Measurements from ENCODE around the gene COG6. TPM values are rescaled to one million over a fixed set of nuclear protein-coding genes. Genes with fewer than 3 reads are reported as not detected.

The COG6 gene
- total and polyA plus RNA-seq, 3 donors from 2014 or later, result 32.0 to 50.7 (median 47.8) TPM

DNA sequence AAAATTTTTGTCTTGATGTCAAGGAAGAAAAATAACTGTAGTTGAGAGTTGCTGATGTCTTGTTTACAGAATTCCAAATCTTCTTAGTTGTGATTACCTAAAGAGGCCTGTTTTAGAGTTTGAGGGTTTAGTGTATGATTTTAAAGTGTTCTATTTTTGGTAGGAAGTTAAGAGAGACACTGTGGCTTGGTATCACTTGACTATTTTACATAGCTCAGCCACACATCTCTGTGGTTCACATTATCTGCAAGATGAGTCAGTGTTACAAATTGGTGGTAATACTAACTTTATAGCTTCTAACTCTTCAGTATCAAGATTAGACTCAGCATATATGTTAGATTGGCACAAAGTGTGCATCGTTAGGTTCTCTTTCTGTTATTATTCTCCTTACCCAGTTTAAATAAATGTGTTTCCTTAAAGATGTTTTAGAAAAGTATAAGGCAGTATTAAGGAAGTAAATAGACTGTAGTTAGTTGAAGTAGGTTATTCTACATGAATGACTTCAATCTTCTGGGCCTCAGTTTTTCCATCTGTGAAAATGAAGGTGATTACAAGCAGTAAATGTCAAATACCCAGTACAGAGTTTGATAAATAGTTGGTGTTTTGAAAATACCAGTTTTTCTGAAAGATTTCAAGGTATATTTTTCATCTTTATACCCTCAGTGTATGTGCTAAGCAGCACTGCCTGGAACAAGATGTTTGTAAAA is 33.4 kb downstream of the COG6 start:
- H3K27me3 ChIP-seq, result no peaks in the 10 kb centered on the region
- intact Hi-C loops (cut with DNase I; ENCODE audit: low total_unique reads), result no loop called here
- TF ChIP-seq POLR2A (IDR thresholded peaks at IDR 0.05), result no peak
- TF ChIP-seq, protein P1, sequence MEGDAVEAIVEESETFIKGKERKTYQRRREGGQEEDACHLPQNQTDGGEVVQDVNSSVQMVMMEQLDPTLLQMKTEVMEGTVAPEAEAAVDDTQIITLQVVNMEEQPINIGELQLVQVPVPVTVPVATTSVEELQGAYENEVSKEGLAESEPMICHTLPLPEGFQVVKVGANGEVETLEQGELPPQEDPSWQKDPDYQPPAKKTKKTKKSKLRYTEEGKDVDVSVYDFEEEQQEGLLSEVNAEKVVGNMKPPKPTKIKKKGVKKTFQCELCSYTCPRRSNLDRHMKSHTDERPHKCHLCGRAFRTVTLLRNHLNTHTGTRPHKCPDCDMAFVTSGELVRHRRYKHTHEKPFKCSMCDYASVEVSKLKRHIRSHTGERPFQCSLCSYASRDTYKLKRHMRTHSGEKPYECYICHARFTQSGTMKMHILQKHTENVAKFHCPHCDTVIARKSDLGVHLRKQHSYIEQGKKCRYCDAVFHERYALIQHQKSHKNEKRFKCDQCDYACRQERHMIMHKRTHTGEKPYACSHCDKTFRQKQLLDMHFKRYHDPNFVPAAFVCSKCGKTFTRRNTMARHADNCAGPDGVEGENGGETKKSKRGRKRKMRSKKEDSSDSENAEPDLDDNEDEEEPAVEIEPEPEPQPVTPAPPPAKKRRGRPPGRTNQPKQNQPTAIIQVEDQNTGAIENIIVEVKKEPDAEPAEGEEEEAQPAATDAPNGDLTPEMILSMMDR (IDR thresholded peaks at IDR 0.05), result no peak

DNA sequence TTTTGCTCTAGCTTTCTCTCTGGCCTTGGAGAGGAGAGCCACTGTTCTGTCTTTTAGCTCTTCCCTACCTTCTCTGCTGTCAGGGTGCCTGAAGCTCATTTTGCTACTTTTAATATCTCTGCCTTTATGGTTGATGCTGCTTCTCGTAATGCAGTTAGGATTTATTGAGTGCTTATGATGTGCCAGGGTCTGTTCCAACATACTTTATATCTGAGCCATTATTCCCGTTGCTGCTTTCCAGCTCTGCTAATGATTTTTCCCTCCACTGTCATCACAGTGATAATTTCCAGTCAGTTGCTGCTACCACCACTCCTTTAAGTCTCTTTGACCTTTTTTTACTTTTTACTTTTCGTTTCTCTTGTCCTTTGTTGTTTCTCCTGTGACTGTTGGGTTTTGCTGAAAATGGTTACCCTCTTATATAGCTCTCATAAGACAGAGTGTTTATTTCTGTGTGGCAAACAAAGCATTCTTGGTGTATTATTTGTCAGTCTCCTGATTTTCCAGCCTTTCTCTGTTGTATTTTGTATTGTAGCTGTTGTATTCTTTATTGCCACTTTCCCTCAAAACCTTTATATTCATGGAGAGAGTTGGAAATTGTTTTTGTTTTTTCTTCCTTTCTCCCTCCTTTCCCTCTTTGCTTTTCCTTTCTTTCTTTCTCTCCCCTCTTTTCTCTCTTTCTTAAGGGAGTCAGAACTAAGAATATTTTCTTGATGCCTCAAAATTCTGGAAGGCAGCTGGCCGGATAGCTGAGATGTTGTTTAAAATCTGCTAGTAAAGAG is 37.4 kb downstream of the COG6 start:
- no peaks in the 10 kb centered on the region for H3K9me3 ChIP-seq
- H3K4me3 ChIP-seq, result no peak overlapping the region
- no peak for TF ChIP-seq POLR2A (IDR thresholded peaks at IDR 0.05)
- TF ChIP-seq, protein P1 (IDR thresholded peaks at IDR 0.05), result no peak
- H3K36me3 ChIP-seq (ENCODE audit: low read depth, missing control alignments), result no peaks in the 10 kb centered on the region
- DNase-seq, result no peak
- no peaks in the 10 kb centered on the region for H3K27me3 ChIP-seq
- intact Hi-C loops (cut with DNase I; ENCODE audit: low total_unique reads), result no loop called here
- H3K27ac ChIP-seq, result no peak overlapping the region
- 61 to 70% methylated on average over 4 of the region's 4 CpGs for WGBS, 2 donors
- no peaks in the 10 kb centered on the region for H3K4me1 ChIP-seq

More for the DNA sequence above, 33.4 kb downstream of the COG6 start:
- no peak for DNase-seq
- Histone ChIP-seq H3K4me1 (no peaks in the 10 kb centered on the region), H3K4me3 (no peak overlapping the region), H3K36me3 (ENCODE audit: low read depth, missing control alignments) (no peaks in the 10 kb centered on the region), H3K9me3 (no peaks in the 10 kb centered on the region), H3K27ac (no peak overlapping the region)
- 89 to 92% methylated on average over 1 of the region's 1 CpG for WGBS, 2 donors

DNA sequence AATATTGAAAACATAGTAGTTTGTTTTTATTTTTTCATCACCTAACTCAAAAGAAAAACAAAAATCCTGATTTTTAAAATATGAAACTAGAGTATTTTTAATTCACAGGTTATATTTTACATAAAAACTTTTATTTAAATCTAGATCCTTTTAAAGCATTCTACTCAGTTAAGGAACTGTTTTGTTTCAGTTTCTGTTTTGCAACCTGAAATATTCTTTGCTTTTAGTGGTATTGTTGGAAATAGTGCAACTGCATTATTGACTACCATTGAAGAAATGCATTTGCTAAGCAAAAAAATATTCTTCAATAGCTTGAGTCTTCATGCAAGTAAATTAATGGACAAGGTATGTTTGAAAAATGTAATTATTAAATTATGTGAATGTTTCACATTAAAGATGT is 43.8 kb downstream of the COG6 start:
- no peak for TF ChIP-seq POLR2A (IDR thresholded peaks at IDR 0.05)
- TF ChIP-seq, protein P1 (IDR thresholded peaks at IDR 0.05), result no peak
- intact Hi-C loops (cut with DNase I; ENCODE audit: low total_unique reads), result no loop called here
- no peak overlapping the region for H3K27ac ChIP-seq
- H3K36me3 ChIP-seq (ENCODE audit: low read depth, missing control alignments), result no peaks in the 10 kb centered on the region
- no peak overlapping the region for H3K4me3 ChIP-seq
- H3K4me1 ChIP-seq, result no peaks in the 10 kb centered on the region
- H3K27me3 ChIP-seq, result no peaks in the 10 kb centered on the region
- H3K9me3 ChIP-seq, result no peaks in the 10 kb centered on the region
- no peak for DNase-seq

DNA sequence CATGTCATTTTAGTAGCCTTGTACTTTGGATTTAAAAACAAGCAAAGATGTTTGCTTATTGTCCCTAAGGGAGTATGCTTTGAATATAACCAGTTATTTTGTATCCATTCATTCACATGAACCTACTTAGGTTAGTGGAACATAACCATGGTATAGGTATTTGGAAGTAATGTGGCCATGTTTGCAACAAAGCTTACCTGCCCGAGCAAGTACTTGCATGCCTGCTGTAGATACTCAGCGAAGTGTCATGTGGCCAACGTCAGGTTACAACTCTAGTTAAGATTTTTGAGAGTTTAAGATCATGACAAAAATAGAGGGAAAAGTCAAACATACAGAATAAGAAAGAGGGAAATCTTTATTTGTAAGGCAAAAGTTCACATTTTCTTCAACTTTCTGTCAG is 57.2 kb downstream of the COG6 start:
- H3K27ac ChIP-seq, result no peak overlapping the region
- intact Hi-C loops (cut with DNase I; ENCODE audit: low total_unique reads), result no loop called here
- no peaks in the 10 kb centered on the region for H3K9me3 ChIP-seq
- no peaks in the 10 kb centered on the region for H3K4me1 ChIP-seq
- H3K27me3 ChIP-seq, result no peaks in the 10 kb centered on the region
- no peak for DNase-seq
- H3K36me3 ChIP-seq (ENCODE audit: low read depth, missing control alignments), result no peaks in the 10 kb centered on the region
- H3K4me3 ChIP-seq, result no peak overlapping the region
- WGBS, 2 donors, result 95% methylated on average over 3 of the region's 3 CpGs
- TF ChIP-seq, protein P1 (IDR thresholded peaks at IDR 0.05), result no peak
- no peak for TF ChIP-seq POLR2A (IDR thresholded peaks at IDR 0.05)

Measured in testis (tissue), 3 donors.